ENCODE measurements around the gene WDR26. TPM values are rescaled to one million over a fixed set of nuclear protein-coding genes. Genes with fewer than 3 reads are reported as not detected.
A peak's percentile ranks its signal among the peaks of the same experiment; 100 is the strongest.

Gene WDR26
- total and polyA plus RNA-seq, 9 of the 15 experiments (the other 6 are each of a cell fraction or from before 2014, with no cell fraction given): 11.5 to 66.0 (median 39.8) TPM

GRCh38 chr1:224392411-224393249 is 42.0 kb downstream of the WDR26 start (continued):
- TF ChIP-seq IFI16 (CRISPR knock-in tag; IDR thresholded peaks at IDR 0.05) (no peak), PHB2 (IDR thresholded peaks at IDR 0.05; ENCODE audit: low read depth) (peak; percentile 77), GATA2 (CRISPR knock-in tag; IDR thresholded peaks at IDR 0.05) (peak; percentile 78; the same call in 1 of the 2 replicates), ZBTB11 (CRISPR knock-in tag; IDR thresholded peaks at IDR 0.05) (peak in 1 of 3 experiments; percentile 65; a peak in 2 of 6 replicates), VEZF1 (CRISPR knock-in tag; IDR thresholded peaks at IDR 0.05) (peak; percentile 57), MEF2A (IDR thresholded peaks at IDR 0.05; ENCODE audit: control insufficient read depth, low read depth, low read length) (peak; percentile 43; the same call in 1 of the 2 replicates), HOXB6 (CRISPR knock-in tag; IDR thresholded peaks at IDR 0.05; ENCODE audit: borderline replicate concordance) (no peak), PTBP1 (IDR thresholded peaks at IDR 0.05; ENCODE audit: low read depth, low read length) (no peak), BCOR (IDR thresholded peaks at IDR 0.05) (peak; percentile 24; the same call in 1 of the 2 replicates), SMAD4 (CRISPR knock-in tag; conservative IDR thresholded peaks at IDR 0.05) (peak; percentile 68), ATF3 (IDR thresholded peaks at IDR 0.05) (peak; percentile 85), ATF3 (CRISPR knock-in tag; conservative IDR thresholded peaks at IDR 0.05) (peak; percentile 46; the same call in 1 of the 2 replicates), MBD2 (IDR thresholded peaks at IDR 0.05; ENCODE audit: borderline replicate concordance, low read depth) (0 out of 2 replicates have a peak, but pooled peaks have one; percentile 41), U2AF2 (optimal IDR thresholded peaks at IDR 0.05; ENCODE audit: low read depth, low read length) (no peak), ZNF644 (tag; IDR thresholded peaks at IDR 0.05; ENCODE audit: low read depth) (peak; percentile 64; the same call in 1 of the 2 replicates), ARID1B (IDR thresholded peaks at IDR 0.05) (peak; percentile 97), ZNF282 (CRISPR knock-in tag; IDR thresholded peaks at IDR 0.05) (no peak), LCOR (CRISPR knock-in tag; IDR thresholded peaks at IDR 0.05) (peak; percentile 65; the same call in 1 of the 2 replicates), SMARCA4 (IDR thresholded peaks at IDR 0.05) (peak; percentile 96), HLTF (IDR thresholded peaks at IDR 0.05) (peak; percentile 15; the same call in 1 of the 2 replicates), HDAC1 (IDR thresholded peaks at IDR 0.05) (peak in 1 of 2 experiments; percentile 93; a peak in 2 of 4 replicates), ETS2 (tag; IDR thresholded peaks at IDR 0.05; ENCODE audit: borderline replicate concordance, poor library complexity, severe bottlenecking) (no peak), EGR1 (conservative IDR thresholded peaks at IDR 0.05) (peak; percentile 48), HDAC2 (IDR thresholded peaks at IDR 0.05) (peak; percentile 95)

Measured in K562 (cell line).